OCI-LY7 (cell line): ENCODE data around the gene HS1BP3. TPM values are rescaled to one million over a fixed set of nuclear protein-coding genes. Genes with fewer than 3 reads are reported as not detected.

ENCODE experiments used
- BruUV-seq: library from RNA; stranded (reverse); fragments of 400-500 nt; replicated peaks from 2 replicates; lab custom pipeline; 2021; lab: Mats Ljungman, UMichigan
- CTCF ChIA-PET: fragments of 300-600 bp; sonication (Branson Sonifier 250); formaldehyde crosslinking; loops from one replicate; lab custom pipeline; 2022; ENCODE audit warnings: antibody characterized with exemption; ENCODE audit not compliant: unreplicated experiment; lab: Charles Lee
- POLR2A ChIA-PET: fragments of 300-600 bp; sonication (Branson Sonifier 250); formaldehyde crosslinking; loops from one replicate; lab custom pipeline; 2022; ENCODE audit warnings: antibody characterized with exemption; lab: Charles Lee
- DNase-seq: peaks from one replicate; pipeline ENCODE4 v3.0.0-alpha.2; 2015; ENCODE audit warnings: low spot score
- H2AFZ ChIP-seq: fragments of 200-600 bp; sonication (generic), shearing (Covaris generic); 2 replicates; pipeline ENCODE4 v1.6.1; 2014; ENCODE audit warnings: mild to moderate bottlenecking, antibody characterized with exemption, low read length, moderate library complexity
- H3K27ac ChIP-seq: fragments of 200-600 bp; sonication (generic); 2 replicates; pipeline ENCODE4 v1.5.1; 2014; ENCODE audit warnings: mixed run types, low read depth, mild to moderate bottlenecking, moderate library complexity, low read length, inconsistent platforms; ENCODE audit not compliant: poor library complexity, severe bottlenecking
- H3K36me3 ChIP-seq: fragments of 200-600 bp; sonication (generic); 2 replicates; pipeline ENCODE4 v1.6.1; 2014; ENCODE audit warnings: mild to moderate bottlenecking, antibody characterized with exemption, low read length, moderate library complexity, mixed read lengths; ENCODE audit not compliant: insufficient read depth
- H3K4me1 ChIP-seq: fragments of 200-600 bp; sonication (generic); 2 replicates; pipeline ENCODE4 v1.5.1; 2014; ENCODE audit warnings: mild to moderate bottlenecking, low read length; ENCODE audit not compliant: insufficient read depth, poor library complexity, severe bottlenecking
- H3K4me2 ChIP-seq: fragments of 200-600 bp; sonication (generic); 2 replicates; pipeline ENCODE4 v1.6.1; 2014; ENCODE audit warnings: mild to moderate bottlenecking, low read length
- H3K4me3 ChIP-seq: fragments of 200-600 bp; sonication (generic); 2 replicates; pipeline ENCODE4 v1.5.1; 2014; ENCODE audit warnings: mild to moderate bottlenecking, low read depth, low read length; ENCODE audit not compliant: poor library complexity, severe bottlenecking
- H3K79me2 ChIP-seq: fragments of 200-600 bp; sonication (generic); 2 replicates; pipeline ENCODE4 v1.6.1; 2016; ENCODE audit warnings: low read depth, mild to moderate bottlenecking, low read length, moderate library complexity, mixed read lengths; ENCODE audit not compliant: insufficient read depth
- H3K9me2 ChIP-seq: fragments of 200-600 bp; sonication (generic); 2 replicates; pipeline ENCODE4 v1.6.1; 2016; ENCODE audit warnings: mild to moderate bottlenecking, low read length, mixed read lengths; ENCODE audit not compliant: insufficient read depth
- H3K9me3 ChIP-seq: fragments of 200-600 bp; sonication (generic); 2 replicates; pipeline ENCODE4 v1.6.1; 2014; ENCODE audit warnings: mild to moderate bottlenecking, mixed run types, low read length, mixed read lengths
- H4K20me1 ChIP-seq: fragments of 200-600 bp; sonication (generic); 2 replicates; pipeline ENCODE4 v1.6.1; 2014; ENCODE audit warnings: mild to moderate bottlenecking, antibody characterized with exemption, low read length, moderate library complexity, mixed read lengths; ENCODE audit not compliant: insufficient read depth
- CTCF ChIP-seq: fragments of 200-600 bp; sonication (generic); conservative IDR thresholded peaks from 2 replicates; pipeline ENCODE4 v1.5.1; 2014; ENCODE audit warnings: mild to moderate bottlenecking, antibody characterized with exemption, low read length, moderate library complexity, mixed read lengths
- EZH2phosphoT487 ChIP-seq: fragments of 200-600 bp; sonication (generic); IDR thresholded peaks from 2 replicates; pipeline ENCODE4 v1.6.1; 2018; ENCODE audit warnings: low read depth, borderline replicate concordance, mild to moderate bottlenecking, mixed run types, antibody characterized with exemption, low read length, moderate library complexity, mixed read lengths
- intact Hi-C: fragments of 100-400 bp; cut with micrococcal nuclease; formaldehyde crosslinking; loops from one replicate; pipeline ENCODE4 v1.10.0; 2022; ENCODE audit not compliant: unreplicated experiment
- total RNA-seq, 2 experiments: library from RNA; depleted of rRNA in 1 of 2; stranded (reverse); fragments of >200 nt in 1 of 2; shearing (Covaris generic) in 1 of 2; gene quantifications; 2 replicates each; pipeline ENCODE4 v1.2.3, GENCODE V29; 2014 to 2022

Gene HS1BP3
- total RNA-seq, 2 experiments from 2014 or later, result 10.6 to 15.2 TPM

- POLR2A ChIA-PET, result interaction anchor here (1.3 to 1.4 kb wide), 2 partner anchors 9 to 10 kb away, joined by 3 to 4 read pairs; no protein-coding TSS in a partner anchor
- peaks cover 6% of the 10 kb centered on the region for H3K9me3 ChIP-seq
These were observed 44.7 kb downstream of the HS1BP3 start for GRCh38 chr2:20606198-20606597.

GRCh38 chr2:20604951-20605381, 45.9 kb downstream of the HS1BP3 start:
- Histone ChIP-seq H3K36me3 (no peaks in the 10 kb centered on the region), H3K4me2 (no peak overlapping the region), H3K79me2 (no peaks in the 10 kb centered on the region), H3K27ac (no peak overlapping the region), H3K9me3 (peaks cover 6% of the 10 kb centered on the region), H3K9me2 (no peaks in the 10 kb centered on the region), H2AFZ (no peak overlapping the region), H3K4me1 (no peaks in the 10 kb centered on the region), H3K4me3 (no peak overlapping the region), H4K20me1 (no peaks in the 10 kb centered on the region; the same call in 1 of the 2 replicates)
- TF ChIP-seq CTCF (no peak), EZH2phosphoT487 (no peak)
- no peak for DNase-seq
- no TSS peak for BruUV-seq
- POLR2A ChIA-PET, result interaction anchor here (1.3 kb wide), 1 partner anchor 8 kb away, joined by 3 read pairs; no protein-coding TSS in a partner anchor
- intact Hi-C loops, result no loop called here
- CTCF ChIA-PET, result interaction anchor here (1.4 kb wide), 1 partner anchor 9 kb away, joined by 6 read pairs; no protein-coding TSS in a partner anchor

More at GRCh38 chr2:20606198-20606597, 44.7 kb downstream of the HS1BP3 start:
- Histone ChIP-seq H3K9me2 (no peaks in the 10 kb centered on the region), H3K36me3 (no peaks in the 10 kb centered on the region), H3K27ac (no peak overlapping the region), H2AFZ (no peak overlapping the region), H3K4me2 (no peak overlapping the region), H3K4me3 (no peak overlapping the region), H3K79me2 (no peaks in the 10 kb centered on the region), H3K4me1 (no peaks in the 10 kb centered on the region), H4K20me1 (no peaks in the 10 kb centered on the region)
- intact Hi-C loops, result no loop called here
- DNase-seq, result no peak
- TF ChIP-seq EZH2phosphoT487, result no peak
- no peak for TF ChIP-seq CTCF
- no TSS peak for BruUV-seq
- CTCF ChIA-PET, result no interaction called here

- no peaks in the 10 kb centered on the region; the same call in 1 of the 2 replicates for H4K20me1 ChIP-seq
- no peak overlapping the region for H3K27ac ChIP-seq
- H3K4me1 ChIP-seq, result no peaks in the 10 kb centered on the region
- ChIA-PET POLR2A (no interaction called here), CTCF (interaction anchor here (1.4 kb wide), 1 partner anchor 9 kb away, joined by 6 read pairs; no protein-coding TSS in a partner anchor)
- peaks cover 6% of the 10 kb centered on the region for H3K9me3 ChIP-seq
- H3K79me2 ChIP-seq, result no peaks in the 10 kb centered on the region
- intact Hi-C loops, result no loop called here
- no peak for DNase-seq
- H3K9me2 ChIP-seq, result no peaks in the 10 kb centered on the region
- no peak overlapping the region for H3K4me2 ChIP-seq
- H2AFZ ChIP-seq, result no peak overlapping the region
- no peak overlapping the region for H3K4me3 ChIP-seq
- TF ChIP-seq CTCF (no peak), EZH2phosphoT487 (no peak)
- H3K36me3 ChIP-seq, result no peaks in the 10 kb centered on the region
- BruUV-seq, result no TSS peak
These were observed 46.4 kb downstream of the HS1BP3 start for GRCh38 chr2:20604401-20604911.
